Measurements from ENCODE around the gene ITK.

ITK gene

GRCh38 chr5:157295247-157295646 lies 114.6 kb downstream of the ITK start:
- TF ChIP-seq ZBTB7A (IDR thresholded peaks at IDR 0.05; ENCODE audit: low read depth) = no peak
- TF ChIP-seq TEAD4 (IDR thresholded peaks at IDR 0.05) = no peak
- TF ChIP-seq RAD21 (IDR thresholded peaks at IDR 0.05; ENCODE audit: low read depth) = no peak
- TF ChIP-seq USF1 (IDR thresholded peaks at IDR 0.05) = no peak
- TF ChIP-seq TAF1 (IDR thresholded peaks at IDR 0.05; ENCODE audit: low read depth) = no peak
- TF ChIP-seq EGR1 (IDR thresholded peaks at IDR 0.05) = no peak
- TF ChIP-seq YY1 (IDR thresholded peaks at IDR 0.05; ENCODE audit: low read depth) = no peak
- no peak for TF ChIP-seq CEBPB (IDR thresholded peaks at IDR 0.05)
- TF ChIP-seq EP300 (IDR thresholded peaks at IDR 0.05; ENCODE audit: borderline replicate concordance) = no peak
- TF ChIP-seq, protein P1, sequence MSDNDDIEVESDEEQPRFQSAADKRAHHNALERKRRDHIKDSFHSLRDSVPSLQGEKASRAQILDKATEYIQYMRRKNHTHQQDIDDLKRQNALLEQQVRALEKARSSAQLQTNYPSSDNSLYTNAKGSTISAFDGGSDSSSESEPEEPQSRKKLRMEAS (IDR thresholded peaks at IDR 0.05) = no peak
- no peak for TF ChIP-seq REST (IDR thresholded peaks at IDR 0.05; ENCODE audit: low read depth)
- no peak for TF ChIP-seq FOXM1 (IDR thresholded peaks at IDR 0.05; ENCODE audit: borderline replicate concordance, low read depth)

GRCh38 chr5:157300564-157300963 lies 119.9 kb downstream of the ITK start:
- TF ChIP-seq TCF12 (IDR thresholded peaks at IDR 0.05; ENCODE audit: low read depth) (no peak), ZBTB7A (IDR thresholded peaks at IDR 0.05; ENCODE audit: low read depth) (no peak), RAD21 (IDR thresholded peaks at IDR 0.05; ENCODE audit: low read depth) (no peak), TAF1 (IDR thresholded peaks at IDR 0.05; ENCODE audit: low read depth) (no peak), YY1 (IDR thresholded peaks at IDR 0.05; ENCODE audit: low read depth) (no peak), EP300 (IDR thresholded peaks at IDR 0.05; ENCODE audit: borderline replicate concordance) (no peak), CEBPB (IDR thresholded peaks at IDR 0.05) (no peak), REST (IDR thresholded peaks at IDR 0.05; ENCODE audit: low read depth) (no peak), NFIC (IDR thresholded peaks at IDR 0.05) (no peak), TEAD4 (IDR thresholded peaks at IDR 0.05) (no peak), FOXM1 (IDR thresholded peaks at IDR 0.05; ENCODE audit: borderline replicate concordance, low read depth) (no peak), CREB1 (IDR thresholded peaks at IDR 0.05; ENCODE audit: low read depth) (no peak), EGR1 (IDR thresholded peaks at IDR 0.05) (no peak), USF1 (IDR thresholded peaks at IDR 0.05) (no peak)
- TF ChIP-seq, protein P1 (IDR thresholded peaks at IDR 0.05) = no peak

GRCh38 chr5:157301066-157301465 lies 120.4 kb downstream of the ITK start:
- TF ChIP-seq TCF12 (IDR thresholded peaks at IDR 0.05; ENCODE audit: low read depth) = no peak
- no peak for TF ChIP-seq EP300 (IDR thresholded peaks at IDR 0.05; ENCODE audit: borderline replicate concordance)
- no peak for TF ChIP-seq EGR1 (IDR thresholded peaks at IDR 0.05)
- TF ChIP-seq CREB1 (IDR thresholded peaks at IDR 0.05; ENCODE audit: low read depth) = no peak
- TF ChIP-seq TAF1 (IDR thresholded peaks at IDR 0.05; ENCODE audit: low read depth) = no peak
- TF ChIP-seq TEAD4 (IDR thresholded peaks at IDR 0.05) = no peak
- no peak for TF ChIP-seq REST (IDR thresholded peaks at IDR 0.05; ENCODE audit: low read depth)
- no peak for TF ChIP-seq USF1 (IDR thresholded peaks at IDR 0.05)
- no peak for TF ChIP-seq YY1 (IDR thresholded peaks at IDR 0.05; ENCODE audit: low read depth)
- TF ChIP-seq CEBPB (IDR thresholded peaks at IDR 0.05) = no peak
- TF ChIP-seq, protein P1 (IDR thresholded peaks at IDR 0.05) = no peak
- no peak for TF ChIP-seq FOXM1 (IDR thresholded peaks at IDR 0.05; ENCODE audit: borderline replicate concordance, low read depth)
- TF ChIP-seq RAD21 (IDR thresholded peaks at IDR 0.05; ENCODE audit: low read depth) = no peak
- TF ChIP-seq NFIC (IDR thresholded peaks at IDR 0.05) = no peak
- TF ChIP-seq ZBTB7A (IDR thresholded peaks at IDR 0.05; ENCODE audit: low read depth) = no peak

GRCh38 chr5:157303023-157303422 lies 122.4 kb downstream of the ITK start:
- TF ChIP-seq TCF12 (IDR thresholded peaks at IDR 0.05; ENCODE audit: low read depth) = no peak
- no peak for TF ChIP-seq CEBPB (IDR thresholded peaks at IDR 0.05)
- no peak for TF ChIP-seq CREB1 (IDR thresholded peaks at IDR 0.05; ENCODE audit: low read depth)
- no peak for TF ChIP-seq EP300 (IDR thresholded peaks at IDR 0.05; ENCODE audit: borderline replicate concordance)
- no peak for TF ChIP-seq NFIC (IDR thresholded peaks at IDR 0.05)
- no peak for TF ChIP-seq YY1 (IDR thresholded peaks at IDR 0.05; ENCODE audit: low read depth)

Measured in Ishikawa (cell line).